NCI-H146 (cell line): ENCODE data around the gene SULT1A2.
"Not testable (repeated sequence)": the region's sequence is repeated elsewhere in the genome, so short reads cannot be mapped to it uniquely, and the experiment has no call there.

Experiments
- DNase-seq: peaks from one replicate; lab custom pipeline; 2025; lab: John Stamatoyannopoulos, UW

Gene SULT1A2

DNA sequence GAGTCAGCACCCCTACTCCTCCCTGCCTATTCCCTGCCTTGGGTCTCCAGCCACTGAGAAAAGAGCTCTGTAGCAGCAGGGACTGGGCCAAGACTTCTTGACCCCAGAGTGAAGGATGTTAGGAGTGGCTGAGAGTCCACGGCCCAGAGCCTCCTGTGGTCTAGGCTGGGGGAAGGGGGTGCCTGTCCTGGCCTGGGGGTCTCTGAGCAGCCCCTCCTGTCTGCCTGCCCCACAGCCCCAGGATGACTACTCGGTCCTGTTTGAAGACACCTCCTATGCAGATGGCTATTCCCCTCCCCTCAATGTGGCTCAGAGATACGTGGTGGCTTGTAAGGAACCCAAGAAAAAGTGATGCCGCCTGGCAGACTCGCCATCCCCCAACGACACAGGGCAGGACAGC is 5.5 kb downstream of the SULT1A2 start:
- no peak for DNase-seq

- DNase-seq: no peak
Observed at GRCh38 chr16:28590384-28591340, 6.2 kb downstream of the SULT1A2 start.

DNA sequence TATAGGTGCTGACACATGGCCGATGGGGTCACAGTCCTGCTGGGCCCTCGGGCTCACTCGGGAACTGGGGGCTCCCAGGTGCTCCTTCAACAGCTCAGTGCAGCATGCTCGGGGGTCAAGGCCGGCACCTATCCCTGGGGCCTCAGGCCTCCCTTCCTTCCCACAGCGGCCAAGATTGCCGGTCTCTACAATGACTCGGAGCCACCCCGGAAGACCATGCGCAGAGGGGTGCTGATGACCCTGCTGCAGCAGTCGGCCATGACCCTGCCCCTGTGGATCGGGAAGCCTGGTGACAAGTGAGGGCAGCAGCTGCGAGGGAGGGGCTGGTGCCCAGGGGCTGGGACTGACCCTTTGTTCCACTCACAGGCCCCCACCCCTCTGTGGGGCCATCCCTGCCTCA is 6.9 kb downstream of the SULT1A2 start:
- DNase-seq: no peak

DNA sequence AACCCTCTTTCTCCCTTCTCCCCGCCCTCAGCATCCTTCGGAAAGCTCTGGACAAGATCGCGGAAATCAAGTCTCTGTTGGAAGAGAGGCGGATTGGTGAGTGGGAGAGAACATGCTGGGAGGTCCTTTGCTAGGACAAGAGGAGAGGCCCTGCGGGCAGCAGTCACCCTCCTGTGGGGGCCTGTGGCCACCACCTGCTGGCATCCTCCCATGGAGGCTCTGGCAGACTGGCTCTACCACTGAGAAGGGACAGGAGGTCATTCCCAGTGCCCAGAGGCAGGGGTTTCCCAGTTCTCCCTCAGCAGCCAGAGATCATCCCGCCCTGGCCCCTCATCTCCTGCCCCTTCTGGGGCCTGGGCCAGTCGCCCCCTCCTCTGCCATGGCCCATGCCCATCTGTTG is 7.8 kb downstream of the SULT1A2 start:
- DNase-seq: no peak

- no peak for DNase-seq
Observed at GRCh38 chr16:28587386-28587785, 9.5 kb downstream of the SULT1A2 start.

DNA sequence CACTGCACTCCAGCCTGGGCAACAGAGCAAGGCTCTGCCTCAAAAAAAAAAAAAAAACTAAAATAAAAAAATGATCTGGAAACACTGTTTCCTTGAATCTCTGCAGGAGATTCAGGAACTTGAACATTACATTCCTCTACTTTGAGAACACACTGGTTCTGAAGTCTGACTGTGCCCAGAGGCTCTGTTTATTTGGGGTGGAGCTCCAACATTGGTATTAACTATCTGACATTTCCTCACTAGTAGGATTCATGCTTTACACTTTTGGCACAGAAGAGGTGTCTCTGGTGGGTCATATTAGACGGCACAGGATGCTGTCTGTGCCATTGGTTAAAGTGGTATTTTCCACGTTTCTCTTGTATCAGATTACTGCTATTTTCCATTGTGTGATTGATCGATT is 10.4 kb downstream of the SULT1A2 start:
- no peak for DNase-seq

GRCh38 chr16:28585674-28586073 is 11.2 kb downstream of the SULT1A2 start:
- DNase-seq: no peak

- no peak for DNase-seq
Observed at GRCh38 chr16:28580726-28581315, 16.0 kb downstream of the SULT1A2 start.

DNA sequence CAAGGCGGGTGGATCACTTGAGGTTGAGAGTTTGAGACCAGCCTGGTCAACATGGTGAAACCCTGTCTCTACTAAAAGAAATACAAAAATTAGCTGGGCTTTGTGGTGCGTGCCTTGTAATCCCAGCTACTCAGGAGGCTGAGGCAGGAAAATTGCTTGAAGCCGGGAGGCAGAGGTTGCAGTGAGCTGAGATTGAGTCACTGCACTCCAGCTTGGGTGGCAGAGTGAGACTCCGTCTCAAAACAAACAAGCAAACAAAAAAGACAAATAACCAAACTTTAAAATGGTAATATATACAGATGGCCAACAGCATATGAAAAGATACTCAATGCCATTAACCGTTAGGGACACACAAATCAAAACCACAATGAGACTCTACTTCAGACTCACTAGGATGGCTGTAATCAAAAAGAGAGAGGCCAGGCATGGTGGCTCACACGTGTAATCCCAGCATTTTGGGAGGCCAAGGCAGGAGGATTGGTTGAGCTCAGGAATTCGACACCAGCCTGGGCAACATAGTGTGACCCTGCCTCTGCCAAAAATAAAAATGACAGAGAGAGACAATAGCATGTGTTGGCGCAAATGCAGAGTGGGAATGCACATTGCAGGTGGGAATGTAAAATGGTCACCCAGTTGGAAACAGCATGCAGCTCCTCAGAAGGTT is 21.3 kb downstream of the SULT1A2 start:
- no peak for DNase-seq

DNA sequence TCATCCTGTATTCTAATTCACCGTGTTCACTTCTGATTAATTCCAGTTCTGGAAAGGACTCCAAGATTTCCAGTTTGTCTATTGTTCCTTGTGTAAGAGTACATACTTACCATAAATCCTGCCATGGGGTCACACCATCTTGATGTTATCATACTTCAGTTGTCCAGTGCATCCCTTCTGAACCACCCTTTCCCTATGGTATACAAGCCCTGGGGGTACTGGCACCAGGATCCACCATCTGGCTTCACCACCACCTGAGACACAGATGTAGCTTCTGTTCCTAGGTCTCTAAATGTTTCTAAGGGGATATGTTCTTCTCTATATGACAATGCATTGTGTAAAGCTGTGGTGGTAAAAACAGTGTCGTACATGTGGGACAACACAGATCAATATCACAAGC is 21.9 kb downstream of the SULT1A2 start:
- DNase-seq: no peak

- no peak for DNase-seq
Observed at GRCh38 chr16:28573738-28574718, 22.8 kb downstream of the SULT1A2 start.

GRCh38 chr16:28572696-28573510 is 23.9 kb downstream of the SULT1A2 start:
- no peak for DNase-seq

- no peak for DNase-seq
Observed at GRCh38 chr16:28569968-28570752, 26.7 kb downstream of the SULT1A2 start.

DNA sequence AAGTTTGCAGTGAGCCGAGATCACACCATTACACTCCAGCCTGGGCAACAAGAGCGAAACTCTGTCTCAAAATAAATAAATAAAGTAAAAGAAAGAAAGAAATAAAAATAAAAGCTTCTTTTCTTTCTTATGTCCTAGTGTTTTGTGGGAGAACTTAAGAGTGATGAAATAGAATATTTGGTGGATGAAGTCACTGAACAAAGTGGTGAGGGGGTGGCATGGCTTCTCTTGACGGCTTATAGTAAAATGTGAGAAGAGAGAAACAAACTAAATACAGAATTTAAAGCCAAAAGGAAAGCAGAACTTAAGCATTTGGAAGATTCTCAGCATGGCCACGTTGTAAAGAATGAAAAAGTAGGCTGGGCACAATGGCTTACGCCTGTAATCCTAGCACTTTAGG is 27.8 kb downstream of the SULT1A2 start:
- no peak for DNase-seq

GRCh38 chr16:28567292-28567691 is 29.6 kb downstream of the SULT1A2 start:
- no peak for DNase-seq

DNA sequence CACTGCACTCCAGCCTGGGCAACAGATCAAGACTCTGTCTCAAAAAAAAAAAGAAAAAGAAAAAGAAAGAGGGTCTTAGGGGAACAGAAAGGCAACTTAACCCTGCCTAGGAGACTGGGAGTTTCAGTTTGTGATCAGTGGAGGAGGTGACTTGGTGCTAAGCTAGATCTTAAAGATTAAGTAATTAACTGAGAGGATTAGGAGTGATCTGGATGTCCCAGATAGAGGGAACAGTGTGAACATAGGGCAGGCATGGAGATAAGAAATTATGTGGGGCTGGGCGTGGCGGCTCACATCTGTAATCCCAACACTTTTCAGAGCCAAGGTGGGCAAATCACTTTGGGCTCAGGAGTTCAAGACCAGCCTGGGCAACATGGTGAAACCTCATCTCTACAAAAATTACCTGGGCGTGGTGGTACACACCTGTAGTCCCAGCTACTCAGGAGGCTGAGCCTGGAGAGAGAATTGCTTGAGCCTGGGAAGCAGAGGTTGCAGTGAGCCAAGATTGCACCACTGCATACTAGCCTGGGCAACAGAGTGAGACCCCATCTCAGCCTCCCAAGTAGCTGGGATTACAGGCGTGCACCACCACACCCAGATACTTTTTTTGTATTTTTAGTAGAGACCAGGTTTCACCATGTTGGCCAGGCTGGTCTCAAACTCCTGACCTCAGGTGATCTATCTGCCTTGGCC is 30.5 kb downstream of the SULT1A2 start:
- not testable (repeated sequence) for DNase-seq

DNA sequence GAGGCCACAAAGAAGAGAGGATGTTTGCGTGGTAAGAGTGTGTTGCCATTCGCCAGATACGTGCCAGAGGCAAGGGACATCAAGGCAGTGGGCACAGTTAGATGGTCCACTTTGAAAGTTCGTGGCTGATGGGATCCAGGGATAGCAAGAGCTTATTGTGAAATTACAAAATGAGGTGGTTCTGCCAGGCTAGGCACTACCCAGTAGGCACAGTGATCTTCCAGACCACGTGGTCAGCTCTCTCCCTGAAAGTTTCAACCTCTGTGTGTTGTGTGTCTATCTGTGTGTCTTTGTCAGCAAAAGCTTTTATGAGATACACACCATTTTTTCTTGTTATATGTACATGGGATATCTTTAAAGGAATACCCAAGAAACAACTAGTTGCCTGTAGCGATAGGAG is 33.6 kb downstream of the SULT1A2 start:
- no peak for DNase-seq

GRCh38 chr16:28562199-28562598 is 34.7 kb downstream of the SULT1A2 start:
- DNase-seq: no peak

DNA sequence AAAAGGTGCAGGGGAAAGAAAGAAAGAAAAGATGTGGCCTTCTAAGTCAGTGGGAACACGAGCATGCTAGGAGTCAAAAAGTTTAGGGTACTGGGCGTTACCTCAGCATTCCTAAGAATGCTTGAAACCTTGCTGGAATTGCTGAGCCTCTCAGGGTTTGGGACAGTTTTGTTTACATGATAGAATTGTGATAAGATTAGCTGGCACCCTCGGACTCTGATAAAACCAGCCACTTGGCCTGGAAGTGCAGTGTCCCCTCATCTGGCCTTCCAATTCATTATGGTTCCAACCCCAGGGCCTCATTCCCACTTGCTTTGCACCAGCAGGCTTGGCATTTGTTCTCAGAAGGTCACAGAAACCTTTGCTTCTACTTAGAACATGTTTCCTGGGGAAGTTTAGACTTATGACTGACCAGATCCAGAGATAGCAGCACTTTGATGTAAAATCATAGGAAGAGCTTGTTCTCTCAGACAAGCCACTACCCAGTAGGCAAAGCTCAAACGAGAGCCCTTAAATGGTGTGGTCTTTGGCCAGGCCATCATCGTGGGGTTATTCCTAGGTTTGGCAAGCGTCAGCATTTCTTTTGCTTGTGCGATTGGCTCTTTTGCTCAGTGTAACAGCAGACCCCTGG is 35.2 kb downstream of the SULT1A2 start:
- DNase-seq: no peak
